HG03060 (cell line): ENCODE data around the gene TTC19.
"Not testable (repeated sequence)": the region's sequence is repeated elsewhere in the genome, so short reads cannot be mapped to it uniquely, and the experiment has no call there.

Experiments
- ATAC-seq: cut with Tn5 transposase; IDR thresholded peaks from one replicate; pipeline ENCODE4 v1.9.1; 2021; ENCODE audit warnings: low read depth, moderate number of reproducible peaks; ENCODE audit not compliant: unreplicated experiment

The TTC19 gene

DNA sequence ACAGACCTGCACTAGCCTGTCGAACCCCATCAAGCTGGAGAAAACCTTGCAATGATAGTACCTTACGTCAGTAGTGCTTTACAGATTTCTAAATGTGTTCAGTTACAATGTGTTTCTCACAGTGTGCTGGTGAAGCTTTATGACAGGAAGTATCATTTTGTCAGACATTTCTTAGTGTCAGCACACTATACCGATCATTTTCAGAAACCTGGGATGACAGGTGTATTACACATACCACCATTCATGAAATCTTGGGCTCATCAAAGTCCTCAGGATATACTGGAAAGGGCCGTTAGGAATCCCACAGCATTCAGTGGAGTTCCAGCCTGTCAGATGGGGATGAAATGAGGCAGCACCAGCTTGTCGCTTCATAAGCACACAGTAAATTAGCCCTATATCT lies 27.3 kb downstream of the TTC19 start:
- ATAC-seq: no peak

DNA sequence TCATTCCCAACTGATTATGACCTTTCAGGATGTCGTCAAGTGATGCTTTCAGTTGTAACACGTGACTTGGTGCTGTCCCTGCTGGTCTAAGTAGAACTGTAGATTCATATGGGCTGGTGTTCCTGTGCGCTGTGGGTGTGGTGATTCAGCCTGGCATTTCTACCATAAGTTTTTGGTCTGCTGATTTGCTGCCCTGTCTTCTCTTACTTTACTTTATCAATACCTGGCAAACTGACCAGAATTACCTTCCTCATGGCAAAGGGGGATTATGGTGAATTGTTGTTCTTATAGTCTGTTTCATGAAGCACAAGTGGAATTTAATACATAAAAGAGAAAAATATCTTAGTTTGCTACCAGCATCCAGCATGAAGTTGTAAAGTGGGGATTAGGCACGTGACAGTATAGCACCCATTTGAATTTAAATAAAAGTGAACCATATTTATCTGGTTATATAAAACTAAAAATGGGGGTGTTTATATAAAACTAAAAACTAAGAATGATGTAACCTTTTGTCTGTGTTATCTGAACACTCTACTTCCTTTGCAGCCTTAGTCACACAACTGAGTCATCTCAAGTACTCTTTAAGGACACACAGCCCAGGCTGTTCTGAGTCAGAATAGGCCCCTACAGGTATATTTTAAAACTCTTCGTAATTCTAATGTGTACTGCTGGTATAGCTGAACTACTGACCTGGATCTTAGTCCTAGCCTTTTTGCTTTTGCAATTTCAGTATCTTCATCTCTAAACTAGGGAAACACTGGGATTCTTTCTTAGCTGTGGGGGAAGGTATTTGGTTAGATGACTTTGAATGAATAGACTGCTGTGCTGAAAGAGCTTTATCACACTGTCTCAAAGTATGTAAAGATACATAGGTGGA lies 28.3 kb downstream of the TTC19 start:
- ATAC-seq: peak; percentile 75

- ATAC-seq: no peak
Observed at GRCh38 chr17:16033729-16034349, 34.2 kb downstream of the TTC19 start.

DNA sequence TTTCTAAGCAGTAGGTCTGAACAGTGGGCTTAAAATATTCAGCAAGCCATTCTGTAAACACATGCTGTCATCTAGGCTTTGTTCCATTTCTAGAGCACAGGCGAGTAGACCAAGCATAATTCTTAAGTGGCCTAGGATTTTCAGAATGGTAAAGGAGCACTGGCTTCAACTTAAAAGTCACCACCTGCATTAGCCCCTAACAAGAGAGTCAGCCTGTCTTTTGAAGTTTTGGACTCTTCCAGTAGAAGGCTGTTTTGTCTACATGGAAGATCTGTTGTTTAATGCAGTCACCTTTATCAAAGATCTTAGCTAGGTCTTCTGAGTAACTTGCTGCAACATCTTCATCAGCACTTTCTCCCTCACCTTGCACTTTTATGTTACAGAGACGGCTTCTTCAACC lies 36.6 kb downstream of the TTC19 start:
- ATAC-seq: no peak

DNA sequence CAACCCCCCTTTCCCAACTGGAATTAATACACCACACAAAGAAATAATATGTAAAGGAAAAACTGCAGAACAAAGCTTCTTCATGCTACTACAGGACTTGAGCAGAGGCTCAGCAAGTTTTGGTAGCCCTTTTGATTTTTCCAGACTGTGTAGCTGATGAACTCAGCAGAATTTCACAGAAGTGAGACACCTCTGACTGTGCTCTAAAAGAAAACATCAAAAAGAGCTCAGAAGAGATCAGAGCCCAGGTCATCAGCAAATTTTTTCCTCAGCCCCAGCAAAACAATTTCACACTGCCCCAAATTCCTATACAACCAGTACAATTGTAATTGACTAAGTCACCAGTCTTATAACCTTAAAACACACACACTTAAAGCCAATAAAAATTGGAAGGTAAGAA lies 38.0 kb downstream of the TTC19 start:
- ATAC-seq: no peak

DNA sequence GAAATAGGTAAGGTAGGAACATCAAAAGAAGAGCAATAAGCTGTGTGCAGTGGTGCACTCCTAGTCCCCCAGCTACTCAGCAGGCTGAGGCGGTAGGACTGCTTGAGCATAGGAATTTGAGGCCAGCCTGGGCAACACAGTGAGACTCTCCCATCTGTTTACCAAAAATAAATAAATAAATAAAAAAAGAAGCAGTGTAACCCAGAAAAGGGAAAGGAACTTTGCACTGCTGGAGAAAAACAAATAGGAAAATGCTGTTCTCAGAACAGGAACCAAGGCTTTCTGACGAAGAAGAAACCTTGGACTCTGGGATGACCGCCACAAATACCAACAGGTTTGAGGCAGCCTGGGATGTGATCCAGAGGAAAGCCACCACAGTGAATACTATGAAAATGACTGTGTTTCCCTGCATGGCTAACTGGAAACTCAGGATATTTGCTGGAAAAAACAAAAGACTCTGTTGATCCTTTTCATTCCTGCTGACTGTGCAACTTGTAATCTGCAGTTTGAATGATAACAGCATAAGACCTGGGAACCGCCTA lies 41.2 kb downstream of the TTC19 start:
- no peak for ATAC-seq

GRCh38 chr17:16044487-16044886 lies 44.9 kb downstream of the TTC19 start:
- ATAC-seq: no peak

GRCh38 chr17:16046966-16047365 lies 47.3 kb downstream of the TTC19 start:
- ATAC-seq: no peak

DNA sequence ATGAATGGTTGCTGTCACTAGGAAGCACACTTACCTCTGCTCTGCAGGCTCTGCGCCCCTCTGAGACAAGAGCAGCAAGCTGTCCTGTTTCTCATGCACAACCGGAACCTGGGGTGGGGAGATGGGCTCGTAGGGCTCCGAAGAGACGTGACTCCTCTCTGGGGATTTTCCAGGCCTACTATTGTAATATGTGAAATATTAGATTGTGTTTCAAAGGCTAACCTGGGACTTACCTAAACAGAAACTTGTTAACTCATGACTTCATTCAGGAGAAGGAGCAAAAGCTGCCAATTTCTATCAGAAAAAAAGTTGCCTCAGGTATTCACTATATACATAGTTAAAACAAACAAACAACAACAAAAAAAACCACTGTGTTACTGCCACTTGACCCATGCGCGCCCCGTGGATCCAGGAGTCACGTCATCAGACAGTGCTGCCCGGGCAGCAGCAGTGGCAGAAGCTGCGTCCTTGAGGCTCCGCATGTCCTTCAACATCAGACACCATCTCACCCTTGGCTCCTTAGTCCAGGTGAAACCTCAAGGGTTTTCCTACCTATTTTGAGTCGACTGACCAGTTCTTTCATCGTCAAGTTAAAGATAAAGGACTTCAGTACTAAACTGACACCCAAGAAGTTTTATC lies 49.3 kb downstream of the TTC19 start:
- no peak for ATAC-seq

- no peak for ATAC-seq
Observed at GRCh38 chr17:16050844-16051243, 51.2 kb downstream of the TTC19 start.

GRCh38 chr17:16052486-16052885 lies 52.9 kb downstream of the TTC19 start:
- no peak for ATAC-seq

- not testable (repeated sequence) for ATAC-seq
Observed at GRCh38 chr17:16055139-16055538, 55.5 kb downstream of the TTC19 start.

DNA sequence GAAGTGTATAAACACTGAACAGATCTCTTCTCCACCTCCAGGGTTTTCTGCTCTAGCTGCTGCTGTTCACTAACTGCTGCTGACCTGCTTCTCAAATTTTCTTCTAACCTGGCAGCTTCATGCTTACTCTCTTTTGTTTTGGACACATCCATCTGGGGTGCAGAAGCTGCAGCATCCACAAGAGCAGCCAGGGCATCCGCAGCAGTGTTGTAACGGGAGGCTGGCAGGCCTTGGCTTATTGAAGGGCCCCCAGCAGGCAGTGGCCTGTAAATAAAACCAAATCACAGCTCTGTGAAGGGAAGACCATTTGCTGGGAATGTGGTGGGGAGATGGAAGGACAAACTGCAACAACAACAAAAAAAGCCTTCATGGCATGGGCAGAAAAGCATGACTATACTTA lies 62.0 kb downstream of the TTC19 start:
- ATAC-seq: no peak

GRCh38 chr17:16066125-16066524 lies 66.5 kb downstream of the TTC19 start:
- ATAC-seq: no peak

- ATAC-seq: no peak
Observed at GRCh38 chr17:16068323-16068722, 68.7 kb downstream of the TTC19 start.

DNA sequence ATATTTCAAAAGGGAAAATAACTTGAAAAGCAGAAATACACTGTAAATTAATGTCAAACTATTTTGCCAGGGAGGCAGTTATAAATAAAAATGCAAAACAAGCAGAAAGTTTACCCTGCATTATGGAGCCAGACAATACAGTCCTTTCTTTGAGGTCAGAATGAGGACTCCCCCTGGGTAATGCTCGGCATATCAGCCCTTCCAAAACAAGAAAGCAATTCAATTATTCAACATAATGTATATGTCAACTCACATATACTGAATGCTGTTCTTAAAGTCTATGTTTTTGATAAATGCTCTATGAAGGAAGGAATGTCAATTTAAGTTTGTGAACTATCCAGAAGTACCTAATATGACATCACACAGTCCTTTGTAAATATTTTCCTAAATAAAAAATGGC lies 72.4 kb downstream of the TTC19 start:
- ATAC-seq: no peak

DNA sequence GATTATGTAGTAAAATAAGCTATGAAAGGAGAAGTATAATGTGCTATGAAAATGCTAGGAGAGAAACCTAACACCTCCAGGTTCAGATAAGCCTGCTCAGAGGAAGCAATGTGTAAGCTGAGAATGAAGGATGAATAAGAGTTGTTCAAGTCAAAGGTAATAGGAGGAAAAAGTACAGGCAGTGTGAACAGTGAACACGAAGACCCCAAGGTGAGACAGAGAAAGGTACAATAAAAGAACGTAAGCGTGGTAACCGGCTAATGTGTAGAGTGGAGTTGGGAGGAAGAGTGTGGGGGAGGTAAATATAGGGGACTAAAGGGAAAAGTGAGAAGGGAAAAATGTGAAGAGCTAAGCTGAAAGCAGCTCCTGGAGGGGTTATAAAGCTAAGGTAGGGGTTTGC lies 74.2 kb downstream of the TTC19 start:
- no peak for ATAC-seq

DNA sequence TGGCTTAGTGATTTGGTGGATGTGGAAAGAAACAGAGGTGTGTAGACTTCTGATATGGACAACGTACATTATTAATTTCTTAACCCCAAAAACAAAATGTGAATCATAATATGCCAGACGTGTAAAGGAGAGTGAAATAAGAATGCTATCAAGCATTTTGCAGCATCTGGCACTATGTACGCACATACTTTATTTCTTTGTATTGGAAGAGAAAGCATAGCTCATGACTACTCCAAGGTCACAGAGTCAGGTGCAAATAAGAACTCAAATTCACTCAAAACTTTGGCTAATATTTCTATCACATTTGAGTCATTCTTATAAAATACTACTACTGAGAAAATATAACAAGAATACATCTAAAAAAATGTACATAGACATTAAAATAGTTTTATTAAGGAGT lies 74.8 kb downstream of the TTC19 start:
- ATAC-seq: no peak

DNA sequence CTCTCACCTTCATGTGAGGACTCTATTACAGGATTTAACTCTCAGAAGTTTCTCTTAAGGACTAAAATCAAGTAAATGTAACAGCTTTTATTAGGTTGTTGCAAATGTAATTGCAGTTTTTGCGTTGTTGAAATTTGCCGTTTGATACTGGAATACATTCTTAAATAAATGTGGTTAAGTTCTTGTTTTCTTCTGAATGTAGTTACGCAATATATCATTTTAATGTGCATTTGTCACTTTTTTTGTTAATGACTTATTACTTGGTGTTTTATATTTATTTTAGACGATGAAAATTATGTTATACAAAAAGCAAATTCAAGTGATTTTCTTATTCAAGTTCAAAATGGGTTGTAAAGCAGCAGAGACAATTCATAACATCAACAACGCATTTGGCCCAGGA lies 76.3 kb downstream of the TTC19 start:
- no peak for ATAC-seq
